ENCODE measurements around the gene CASZ1. TPM values are rescaled to one million over a fixed set of nuclear protein-coding genes. Genes with fewer than 3 reads are reported as not detected.

CASZ1 gene
- total RNA-seq, 1 experiment from 2014 or later = 1.1 TPM

DNA sequence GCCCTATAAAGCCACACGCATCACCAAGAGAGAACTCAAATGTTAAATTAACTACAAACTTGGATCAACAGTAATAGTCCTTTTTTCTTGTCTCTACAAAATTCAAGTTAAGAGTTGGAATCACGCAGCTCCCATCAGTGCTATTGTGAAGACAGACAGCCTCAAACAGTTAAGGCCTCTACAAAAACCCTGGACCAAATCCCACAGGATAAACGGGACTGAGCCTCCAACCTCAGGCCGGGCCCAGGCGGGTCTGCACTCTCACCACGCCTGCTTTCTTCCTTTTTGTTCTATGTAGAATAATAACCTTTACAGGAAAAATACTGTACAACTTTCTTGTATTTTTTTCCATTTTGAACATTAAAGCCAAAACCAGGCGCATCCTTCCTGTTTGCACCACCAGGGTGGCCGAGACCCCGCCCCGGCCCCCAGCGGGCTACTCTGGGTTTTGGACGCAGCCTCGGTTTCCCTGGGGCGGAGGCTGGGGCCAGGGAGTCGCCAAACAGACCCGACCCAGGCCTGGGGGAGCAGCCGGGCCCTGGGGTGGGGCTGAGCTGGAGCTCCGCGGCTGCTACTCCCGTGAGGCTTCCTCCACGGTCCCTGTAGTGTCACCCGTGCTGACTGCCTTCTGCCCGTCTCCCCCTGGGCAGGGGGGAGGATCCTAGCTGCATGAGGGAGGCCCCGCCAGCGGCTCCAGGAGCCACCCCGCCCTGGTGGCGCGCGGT, 158.4 kb downstream of the CASZ1 start:
- no peak for DNase-seq (ENCODE audit: low spot score)

- DNase-seq (ENCODE audit: low spot score) = no peak
These were observed 159.0 kb downstream of the CASZ1 start for GRCh38 chr1:10637400-10637799.

- no peak for DNase-seq (ENCODE audit: low spot score)
These were observed 160.5 kb downstream of the CASZ1 start for GRCh38 chr1:10635992-10636391.

DNA sequence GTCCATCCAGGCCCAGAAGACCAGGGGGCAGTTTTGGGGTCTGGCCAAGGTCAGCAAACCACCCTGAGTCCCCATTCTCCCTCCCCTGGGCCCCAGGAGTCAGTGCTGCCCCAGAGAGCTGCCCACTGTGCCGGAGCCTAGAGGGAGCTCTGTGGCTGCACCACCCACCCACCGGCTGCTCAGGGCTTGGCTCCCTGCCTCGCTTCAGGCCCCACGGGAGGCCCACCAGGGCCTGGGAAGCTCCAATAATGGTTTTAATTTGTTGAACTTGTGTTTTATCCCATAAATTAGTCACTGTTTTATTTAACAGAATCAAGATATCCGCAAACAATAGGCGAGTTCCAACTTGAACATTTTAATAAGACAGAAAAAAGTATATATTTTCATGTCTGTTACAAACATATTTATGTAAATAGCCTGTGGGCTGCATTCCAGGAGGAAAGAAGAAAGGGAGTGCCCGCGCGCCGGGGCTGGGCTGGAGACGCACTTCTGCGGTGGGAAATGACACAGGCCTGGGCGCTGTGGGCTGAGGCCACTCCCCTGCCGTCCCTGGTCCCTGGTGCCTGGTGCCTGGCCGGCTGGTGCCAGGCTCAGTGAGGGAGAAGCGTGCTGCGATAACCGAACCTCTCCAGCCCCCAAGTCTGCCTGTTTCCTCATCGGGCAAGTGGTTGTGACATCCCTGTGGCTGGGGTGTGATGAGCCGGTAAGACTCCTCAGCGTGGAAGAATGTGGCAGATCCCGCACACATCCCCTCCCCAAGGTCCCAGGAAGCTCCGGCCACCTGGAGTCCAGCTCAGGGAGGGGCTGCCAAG, 161.2 kb downstream of the CASZ1 start:
- peak; percentile 8 for DNase-seq (ENCODE audit: low spot score)

DNA sequence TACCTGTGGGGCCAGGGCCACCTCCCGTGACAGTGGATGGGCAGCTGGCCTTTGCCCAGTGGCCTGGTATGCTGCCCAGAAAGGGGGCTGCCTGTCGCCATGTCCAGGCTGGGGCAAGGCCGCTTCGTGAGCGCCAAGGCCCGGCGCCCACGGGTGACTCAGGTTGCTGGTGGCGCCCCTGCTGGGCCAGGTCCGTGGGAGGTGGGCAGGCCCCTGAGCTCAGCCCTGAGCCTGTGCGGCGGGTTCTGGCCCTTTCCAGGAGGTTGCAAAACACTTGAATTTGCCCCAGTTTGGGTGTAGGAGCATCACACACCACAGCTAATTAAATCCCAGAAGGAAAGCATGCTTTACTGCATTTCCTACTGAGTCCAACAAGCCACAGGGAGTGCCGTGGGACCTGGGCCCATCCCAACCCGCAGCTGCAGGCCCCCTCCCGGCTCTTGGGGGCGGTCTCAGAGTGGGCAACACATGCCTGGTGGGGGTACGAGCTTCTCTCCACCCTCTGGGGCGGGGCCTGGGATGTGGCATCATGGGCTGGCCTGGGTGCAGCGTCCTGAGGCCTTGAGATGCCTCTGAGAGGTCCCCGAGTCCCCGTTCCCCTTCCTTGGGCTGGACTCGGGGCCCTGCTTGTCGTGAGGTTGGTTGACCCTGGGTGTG, 161.9 kb downstream of the CASZ1 start:
- DNase-seq (ENCODE audit: low spot score) = peak; percentile 8

- DNase-seq (ENCODE audit: low spot score) = no peak
These were observed 162.4 kb downstream of the CASZ1 start for GRCh38 chr1:10634075-10634427.

DNA sequence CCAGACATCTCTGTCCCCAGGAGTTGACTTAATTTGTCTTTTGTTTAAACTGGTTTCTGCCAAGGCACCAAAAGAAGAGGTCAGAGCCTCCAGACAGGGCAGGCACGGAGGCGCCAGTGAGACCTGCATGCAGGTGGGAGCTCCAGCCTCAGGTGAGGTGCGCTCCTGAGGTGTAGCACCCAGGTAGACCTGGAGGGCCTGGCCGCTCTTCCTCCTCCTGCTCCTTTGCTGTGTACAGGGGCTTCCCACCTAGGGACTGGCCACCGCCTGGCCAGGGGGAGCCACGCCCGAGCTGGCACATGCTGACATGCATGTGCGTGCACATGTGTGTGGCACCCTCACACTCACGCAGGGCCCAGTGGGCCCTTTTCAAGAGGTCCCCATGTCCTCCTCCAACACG, 163.0 kb downstream of the CASZ1 start:
- no peak for DNase-seq (ENCODE audit: low spot score)

- no peak for DNase-seq (ENCODE audit: low spot score)
These were observed 163.8 kb downstream of the CASZ1 start for GRCh38 chr1:10632691-10633090.

GRCh38 chr1:10631811-10632593, 164.4 kb downstream of the CASZ1 start:
- DNase-seq (ENCODE audit: low spot score) = no peak

GRCh38 chr1:10631121-10631810, 165.2 kb downstream of the CASZ1 start:
- DNase-seq (ENCODE audit: low spot score) = no peak

DNA sequence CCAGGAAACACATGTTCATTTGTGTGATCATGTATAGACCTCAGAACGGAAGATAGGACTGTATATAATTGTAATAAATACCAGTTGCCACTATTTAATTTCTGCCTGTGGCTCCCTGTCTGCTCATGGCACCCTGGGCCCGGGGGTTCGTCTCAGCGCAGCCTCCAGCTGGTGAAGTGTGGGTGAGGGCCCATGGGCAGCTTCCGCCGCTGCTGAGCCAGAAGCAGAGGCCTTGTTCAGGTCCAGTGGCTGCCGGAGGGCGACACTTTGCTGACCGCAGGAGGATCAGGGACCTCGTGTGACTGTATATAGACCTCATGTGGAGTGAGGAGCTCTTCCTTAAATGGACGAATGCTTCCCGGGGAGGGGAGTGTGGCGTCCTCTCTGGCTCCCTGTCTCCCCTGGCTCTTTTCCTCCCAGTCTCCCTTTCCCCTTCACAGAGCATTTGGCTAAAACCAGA, 165.8 kb downstream of the CASZ1 start:
- DNase-seq (ENCODE audit: low spot score) = no peak

GRCh38 chr1:10629816-10630571, 166.5 kb downstream of the CASZ1 start:
- DNase-seq (ENCODE audit: low spot score) = no peak

- DNase-seq (ENCODE audit: low spot score) = no peak
These were observed 167.2 kb downstream of the CASZ1 start for GRCh38 chr1:10629091-10629815.

DNA sequence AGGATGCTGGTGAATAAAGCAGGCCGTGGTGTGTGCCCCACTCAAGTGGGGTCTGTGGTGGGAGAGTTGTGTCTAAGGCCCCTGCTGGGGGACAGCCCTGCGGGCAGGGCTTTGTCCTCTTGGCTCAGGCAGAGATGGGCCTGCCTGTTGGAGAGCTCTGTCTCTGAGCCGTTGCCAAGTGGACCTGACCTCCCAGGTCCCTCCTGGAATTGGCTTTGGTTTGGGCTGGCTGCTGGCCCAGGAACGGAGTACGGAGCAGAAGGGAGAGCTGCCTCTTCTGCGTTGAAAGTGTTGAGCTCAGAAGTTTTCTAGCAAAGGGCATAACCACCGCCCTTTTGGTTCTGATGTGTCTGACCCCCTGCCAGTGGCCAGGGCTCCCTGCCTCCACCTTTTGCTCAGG, 167.8 kb downstream of the CASZ1 start:
- DNase-seq (ENCODE audit: low spot score) = no peak

- no peak for DNase-seq (ENCODE audit: low spot score)
These were observed 169.5 kb downstream of the CASZ1 start for GRCh38 chr1:10626791-10627410.

DNA sequence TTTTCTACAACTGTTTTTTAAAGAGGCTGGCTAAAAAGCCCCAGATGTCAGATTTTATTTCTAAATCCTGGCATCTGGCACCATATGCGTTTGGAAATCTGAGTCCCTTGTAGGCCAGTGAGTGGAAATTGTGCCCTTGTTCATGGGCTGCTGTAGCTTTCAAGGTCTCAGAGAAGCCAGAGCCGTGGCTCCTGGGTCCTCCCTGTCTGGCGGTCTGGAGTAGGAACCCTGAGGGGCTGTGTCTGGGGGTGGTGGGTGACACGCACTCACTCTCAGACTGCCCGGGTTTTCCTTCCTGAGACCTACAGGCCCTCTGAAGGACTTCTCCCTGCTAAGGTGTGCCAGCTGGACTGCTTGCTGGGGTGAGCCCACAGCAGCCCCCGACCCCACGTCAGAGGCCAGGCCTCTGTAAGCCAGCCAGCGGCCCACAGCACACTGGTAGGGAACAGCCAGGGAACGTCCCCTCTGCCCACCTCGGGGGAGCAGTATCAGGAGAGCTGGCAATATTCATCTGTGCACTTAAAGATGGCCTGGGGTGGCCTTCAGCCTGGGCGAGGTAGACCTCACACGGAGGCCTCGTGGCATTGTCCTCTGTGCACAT, 170.2 kb downstream of the CASZ1 start:
- DNase-seq (ENCODE audit: low spot score) = no peak

GRCh38 chr1:10625554-10625953, 170.9 kb downstream of the CASZ1 start:
- DNase-seq (ENCODE audit: low spot score) = no peak

DNA sequence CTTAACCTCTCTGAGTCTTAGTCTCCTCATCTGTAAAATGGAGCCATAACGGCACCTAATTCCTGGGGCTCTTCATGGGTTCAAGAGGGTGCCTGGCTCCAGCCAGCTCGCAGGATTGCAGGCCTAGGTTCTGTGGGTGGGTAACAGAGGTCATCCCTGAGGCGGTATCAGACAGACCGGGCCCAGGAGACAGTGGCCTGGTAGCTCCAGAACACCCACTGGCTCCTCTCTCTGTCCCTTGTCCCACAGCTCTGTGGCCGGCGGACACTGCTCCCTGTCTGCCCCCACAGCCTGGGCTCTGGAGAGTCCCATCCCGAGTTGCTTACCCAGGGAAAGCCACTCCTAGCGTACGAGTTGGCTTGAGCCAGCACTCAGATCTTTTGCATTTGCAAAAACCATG, 171.4 kb downstream of the CASZ1 start:
- no peak for DNase-seq (ENCODE audit: low spot score)

Measured in A172 (cell line).